Heart left ventricle (tissue), 13 donors: ENCODE results near the gene C3orf80.

Experiments used
- POLR2A ChIP-seq, 2 donors: fragments of 450-650 bp; IDR thresholded peaks; one replicate each; pipeline ENCODE4 v1.6.1; 2017; ENCODE audit warnings: antibody characterized with exemption in 2 of 2, mild to moderate bottlenecking in 2 of 2, moderate library complexity in 2 of 2
- TF ChIP-seq, protein P1 (sequence below), 12 donors: fragments of 200-600 bp; sonication (generic) in 4 of 12; IDR thresholded peaks; one replicate each; pipeline versions ENCODE4 v1.5.0 to v1.8.0; 2018 to 2022; ENCODE audit warnings: antibody characterized with exemption in 12 of 12, mild to moderate bottlenecking in 5 of 12
- donor health status: ischemic (EF 13 %, LVEDD 7.1; RV severe dilation, severe dysfunction).
- donor health status: DM: no; HTN: yes; CAD: no.
- donor health status: DM: no; HTN: no; CAD: no.
- donor health status: ischemic (EF 25% LVEDD 6.9; RV normal size, moderate dysfunction).
- donor health status: ischemic (EF 25% LVEDD 5.7; RV mildly dilated, moderate dysfunction).
- donor health status: ischemic (EF 35%, LVEDD 5.7; RV mildly dilated, moderate dysfunction).
- donor health status: nonischemic (EF 11% LVEDD 7.7; RV severe dilation, severe dysfunction).
- donor health status: DM: yes; HTN: yes; CAD: no.
- donor health status: PGD.
- donor health status: ischemic (EF 29% LVEDD 5.4; RV normal size, mild dysfunction).
- donor health status: nonischemic (EF 23%, LVEDD 6.1; RV moderate dilation, normal function).

DNA sequence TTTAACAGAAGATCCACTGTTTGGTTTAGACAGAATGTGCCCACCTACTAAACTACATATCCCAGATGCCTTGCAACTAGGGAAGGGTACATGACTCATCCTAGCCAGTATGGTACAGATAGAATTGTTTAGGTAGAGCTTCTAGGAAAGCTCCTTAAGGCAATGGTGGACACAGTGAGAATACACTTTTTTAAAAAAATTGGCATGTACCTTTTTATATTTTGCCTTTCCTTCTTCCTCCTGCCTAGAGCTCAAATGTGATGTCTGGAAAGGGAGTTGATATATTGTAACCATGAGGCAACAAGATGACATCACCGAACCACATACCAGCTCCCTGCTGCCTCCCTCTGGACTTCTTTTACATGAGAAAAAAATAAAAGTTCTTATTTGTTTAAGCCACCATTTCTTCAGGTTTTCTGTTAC is 14.4 kb upstream of the C3orf80 start:
- TF ChIP-seq, protein P1, sequence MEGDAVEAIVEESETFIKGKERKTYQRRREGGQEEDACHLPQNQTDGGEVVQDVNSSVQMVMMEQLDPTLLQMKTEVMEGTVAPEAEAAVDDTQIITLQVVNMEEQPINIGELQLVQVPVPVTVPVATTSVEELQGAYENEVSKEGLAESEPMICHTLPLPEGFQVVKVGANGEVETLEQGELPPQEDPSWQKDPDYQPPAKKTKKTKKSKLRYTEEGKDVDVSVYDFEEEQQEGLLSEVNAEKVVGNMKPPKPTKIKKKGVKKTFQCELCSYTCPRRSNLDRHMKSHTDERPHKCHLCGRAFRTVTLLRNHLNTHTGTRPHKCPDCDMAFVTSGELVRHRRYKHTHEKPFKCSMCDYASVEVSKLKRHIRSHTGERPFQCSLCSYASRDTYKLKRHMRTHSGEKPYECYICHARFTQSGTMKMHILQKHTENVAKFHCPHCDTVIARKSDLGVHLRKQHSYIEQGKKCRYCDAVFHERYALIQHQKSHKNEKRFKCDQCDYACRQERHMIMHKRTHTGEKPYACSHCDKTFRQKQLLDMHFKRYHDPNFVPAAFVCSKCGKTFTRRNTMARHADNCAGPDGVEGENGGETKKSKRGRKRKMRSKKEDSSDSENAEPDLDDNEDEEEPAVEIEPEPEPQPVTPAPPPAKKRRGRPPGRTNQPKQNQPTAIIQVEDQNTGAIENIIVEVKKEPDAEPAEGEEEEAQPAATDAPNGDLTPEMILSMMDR (IDR thresholded peaks at IDR 0.05): peak in 2 of 12 donors; percentile 7
- no peak for TF ChIP-seq POLR2A (IDR thresholded peaks at IDR 0.05)
